AG09319 (cell line): ENCODE measurements around the gene SOX2.
A peak's percentile ranks its signal among the peaks of the same experiment; 100 is the strongest.

Experiments used
- DNase-seq: peaks from one replicate; pipeline ENCODE4 v3.0.0-alpha.2; 2010; ENCODE audit warnings: low read depth; ENCODE audit errors: extremely low read depth
- TF ChIP-seq, protein P1 (sequence below): IDR thresholded peaks from 2 replicates; pipeline ENCODE4 v1.5.1; 2011; ENCODE audit warnings: low read depth, mild to moderate bottlenecking, inconsistent platforms, low read length, moderate library complexity

SOX2 gene

DNA sequence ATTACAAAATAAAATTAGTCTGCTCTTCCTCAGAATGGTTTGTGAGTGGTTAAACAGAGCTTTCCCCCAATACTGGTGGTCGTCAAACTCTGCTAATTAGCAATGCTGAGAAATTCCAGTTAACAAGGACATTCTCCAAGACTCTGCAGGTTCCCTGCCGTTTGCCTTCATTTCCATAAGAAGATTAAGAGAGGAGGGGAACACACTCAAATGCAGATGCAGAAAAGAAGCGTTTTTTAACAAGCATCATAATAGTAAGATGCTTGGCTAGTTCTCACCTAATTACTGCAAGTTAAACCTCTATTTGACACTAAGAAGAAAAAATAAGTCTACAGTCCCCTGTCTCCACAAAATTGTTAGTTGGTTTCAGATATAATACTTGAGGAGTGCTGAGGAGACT is 3.7 kb upstream of the SOX2 start:
- no peak for DNase-seq
- TF ChIP-seq, protein P1, sequence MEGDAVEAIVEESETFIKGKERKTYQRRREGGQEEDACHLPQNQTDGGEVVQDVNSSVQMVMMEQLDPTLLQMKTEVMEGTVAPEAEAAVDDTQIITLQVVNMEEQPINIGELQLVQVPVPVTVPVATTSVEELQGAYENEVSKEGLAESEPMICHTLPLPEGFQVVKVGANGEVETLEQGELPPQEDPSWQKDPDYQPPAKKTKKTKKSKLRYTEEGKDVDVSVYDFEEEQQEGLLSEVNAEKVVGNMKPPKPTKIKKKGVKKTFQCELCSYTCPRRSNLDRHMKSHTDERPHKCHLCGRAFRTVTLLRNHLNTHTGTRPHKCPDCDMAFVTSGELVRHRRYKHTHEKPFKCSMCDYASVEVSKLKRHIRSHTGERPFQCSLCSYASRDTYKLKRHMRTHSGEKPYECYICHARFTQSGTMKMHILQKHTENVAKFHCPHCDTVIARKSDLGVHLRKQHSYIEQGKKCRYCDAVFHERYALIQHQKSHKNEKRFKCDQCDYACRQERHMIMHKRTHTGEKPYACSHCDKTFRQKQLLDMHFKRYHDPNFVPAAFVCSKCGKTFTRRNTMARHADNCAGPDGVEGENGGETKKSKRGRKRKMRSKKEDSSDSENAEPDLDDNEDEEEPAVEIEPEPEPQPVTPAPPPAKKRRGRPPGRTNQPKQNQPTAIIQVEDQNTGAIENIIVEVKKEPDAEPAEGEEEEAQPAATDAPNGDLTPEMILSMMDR: no peak

DNA sequence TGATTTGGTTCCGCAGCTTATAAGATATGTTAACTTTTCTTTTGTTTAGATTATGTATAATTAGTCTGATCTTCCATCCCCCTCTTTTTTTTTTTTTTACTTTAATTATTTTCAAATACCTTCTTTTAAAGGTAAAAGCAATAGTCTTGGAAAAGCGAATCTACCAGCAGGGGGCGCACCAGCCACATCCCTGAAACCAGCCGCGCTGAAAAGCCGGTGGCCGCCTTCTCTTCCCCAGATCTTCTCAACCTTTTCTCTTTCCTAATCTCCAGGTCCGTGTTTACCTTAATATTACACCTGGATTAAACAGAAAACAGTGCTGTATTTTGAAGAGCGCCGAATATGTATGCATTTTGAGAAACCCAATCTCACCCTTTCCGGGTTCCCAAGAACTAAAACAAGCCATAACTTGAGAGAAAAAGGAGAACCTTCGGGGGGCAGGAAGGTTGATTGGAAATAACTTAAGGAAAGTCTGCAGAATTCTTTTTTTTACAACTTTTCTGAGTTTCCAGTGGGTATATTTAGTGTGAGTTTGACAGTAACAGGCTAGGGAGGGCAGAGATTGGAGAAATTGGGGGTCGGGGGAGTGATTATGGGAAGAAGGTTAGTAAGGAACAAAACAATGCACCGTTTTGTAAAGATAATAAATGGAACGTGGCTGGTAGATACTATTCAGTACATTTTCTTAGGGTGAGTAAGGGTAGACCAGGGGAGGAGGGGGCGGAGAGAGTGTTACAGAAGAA is 2.0 kb upstream of the SOX2 start:
- TF ChIP-seq, protein P1: peak; percentile 68
- peak; percentile 23 for DNase-seq

DNA sequence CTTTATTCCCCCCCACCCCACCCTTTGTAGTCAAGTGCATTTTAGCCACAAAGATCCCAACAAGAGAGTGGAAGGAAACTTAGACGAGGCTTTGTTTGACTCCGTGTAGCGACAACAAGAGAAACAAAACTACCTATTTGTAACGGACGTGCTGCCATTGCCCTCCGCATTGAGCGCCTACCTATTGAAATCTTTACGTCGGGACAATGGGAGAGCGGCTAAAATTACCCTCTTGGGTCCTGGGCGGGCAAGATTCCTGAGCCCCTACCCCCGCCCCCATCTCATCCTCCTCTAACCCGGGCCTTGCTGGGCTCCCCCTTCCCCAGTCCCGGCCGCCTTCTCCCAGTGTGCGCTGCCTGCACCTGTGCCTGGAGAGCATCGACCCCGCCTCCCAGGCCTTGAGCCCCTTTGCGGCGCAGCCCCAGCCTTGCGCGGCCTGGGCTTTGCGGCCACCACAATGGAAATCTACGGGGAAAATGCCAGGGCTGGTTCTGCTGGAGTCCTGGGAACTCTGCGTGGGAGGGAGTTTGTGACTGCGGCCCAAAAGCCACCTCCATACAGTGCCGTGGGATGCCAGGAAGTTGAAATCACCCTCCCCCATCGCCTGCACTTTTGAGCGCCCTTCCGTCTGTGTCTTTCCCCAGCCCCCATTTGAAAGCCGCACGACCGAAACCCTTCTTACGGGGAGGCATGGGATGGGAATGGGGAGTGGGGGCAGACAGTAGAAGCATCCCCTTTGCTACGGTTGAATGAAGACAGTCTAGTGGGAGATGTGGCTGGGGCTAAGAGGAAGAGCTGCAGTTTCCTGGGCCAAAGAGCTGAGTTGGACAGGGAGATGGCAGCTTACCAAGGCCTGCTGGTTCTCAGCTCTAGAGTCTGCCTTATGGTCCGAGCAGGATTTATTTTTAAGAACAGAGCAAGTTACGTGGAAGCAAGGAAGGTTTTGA is 1.1 kb upstream of the SOX2 start:
- DNase-seq: no peak
- TF ChIP-seq, protein P1: no peak

DNA sequence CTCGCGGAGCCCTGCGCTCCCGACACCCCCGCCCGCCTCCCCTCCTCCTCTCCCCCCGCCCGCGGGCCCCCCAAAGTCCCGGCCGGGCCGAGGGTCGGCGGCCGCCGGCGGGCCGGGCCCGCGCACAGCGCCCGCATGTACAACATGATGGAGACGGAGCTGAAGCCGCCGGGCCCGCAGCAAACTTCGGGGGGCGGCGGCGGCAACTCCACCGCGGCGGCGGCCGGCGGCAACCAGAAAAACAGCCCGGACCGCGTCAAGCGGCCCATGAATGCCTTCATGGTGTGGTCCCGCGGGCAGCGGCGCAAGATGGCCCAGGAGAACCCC is 464 bp downstream of the SOX2 start:
- TF ChIP-seq, protein P1: no peak
- no peak for DNase-seq

DNA sequence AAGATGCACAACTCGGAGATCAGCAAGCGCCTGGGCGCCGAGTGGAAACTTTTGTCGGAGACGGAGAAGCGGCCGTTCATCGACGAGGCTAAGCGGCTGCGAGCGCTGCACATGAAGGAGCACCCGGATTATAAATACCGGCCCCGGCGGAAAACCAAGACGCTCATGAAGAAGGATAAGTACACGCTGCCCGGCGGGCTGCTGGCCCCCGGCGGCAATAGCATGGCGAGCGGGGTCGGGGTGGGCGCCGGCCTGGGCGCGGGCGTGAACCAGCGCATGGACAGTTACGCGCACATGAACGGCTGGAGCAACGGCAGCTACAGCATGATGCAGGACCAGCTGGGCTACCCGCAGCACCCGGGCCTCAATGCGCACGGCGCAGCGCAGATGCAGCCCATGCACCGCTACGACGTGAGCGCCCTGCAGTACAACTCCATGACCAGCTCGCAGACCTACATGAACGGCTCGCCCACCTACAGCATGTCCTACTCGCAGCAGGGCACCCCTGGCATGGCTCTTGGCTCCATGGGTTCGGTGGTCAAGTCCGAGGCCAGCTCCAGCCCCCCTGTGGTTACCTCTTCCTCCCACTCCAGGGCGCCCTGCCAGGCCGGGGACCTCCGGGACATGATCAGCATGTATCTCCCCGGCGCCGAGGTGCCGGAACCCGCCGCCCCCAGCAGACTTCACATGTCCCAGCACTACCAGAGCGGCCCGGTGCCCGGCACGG is 991 bp downstream of the SOX2 start:
- TF ChIP-seq, protein P1: no peak
- no peak for DNase-seq

DNA sequence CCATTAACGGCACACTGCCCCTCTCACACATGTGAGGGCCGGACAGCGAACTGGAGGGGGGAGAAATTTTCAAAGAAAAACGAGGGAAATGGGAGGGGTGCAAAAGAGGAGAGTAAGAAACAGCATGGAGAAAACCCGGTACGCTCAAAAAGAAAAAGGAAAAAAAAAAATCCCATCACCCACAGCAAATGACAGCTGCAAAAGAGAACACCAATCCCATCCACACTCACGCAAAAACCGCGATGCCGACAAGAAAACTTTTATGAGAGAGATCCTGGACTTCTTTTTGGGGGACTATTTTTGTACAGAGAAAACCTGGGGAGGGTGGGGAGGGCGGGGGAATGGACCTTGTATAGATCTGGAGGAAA is 1.5 kb downstream of the SOX2 start:
- no peak for DNase-seq
- TF ChIP-seq, protein P1: no peak
